Femur (tissue), 1 donor: ENCODE measurements around the gene P3H1.

Experiments
- DNase-seq: peaks from one replicate; pipeline ENCODE4 v3.0.0-alpha.2; 2017

The P3H1 gene

GRCh38 chr1:42743317-42744147, 23.3 kb downstream of the P3H1 start:
- no peak for DNase-seq

DNA sequence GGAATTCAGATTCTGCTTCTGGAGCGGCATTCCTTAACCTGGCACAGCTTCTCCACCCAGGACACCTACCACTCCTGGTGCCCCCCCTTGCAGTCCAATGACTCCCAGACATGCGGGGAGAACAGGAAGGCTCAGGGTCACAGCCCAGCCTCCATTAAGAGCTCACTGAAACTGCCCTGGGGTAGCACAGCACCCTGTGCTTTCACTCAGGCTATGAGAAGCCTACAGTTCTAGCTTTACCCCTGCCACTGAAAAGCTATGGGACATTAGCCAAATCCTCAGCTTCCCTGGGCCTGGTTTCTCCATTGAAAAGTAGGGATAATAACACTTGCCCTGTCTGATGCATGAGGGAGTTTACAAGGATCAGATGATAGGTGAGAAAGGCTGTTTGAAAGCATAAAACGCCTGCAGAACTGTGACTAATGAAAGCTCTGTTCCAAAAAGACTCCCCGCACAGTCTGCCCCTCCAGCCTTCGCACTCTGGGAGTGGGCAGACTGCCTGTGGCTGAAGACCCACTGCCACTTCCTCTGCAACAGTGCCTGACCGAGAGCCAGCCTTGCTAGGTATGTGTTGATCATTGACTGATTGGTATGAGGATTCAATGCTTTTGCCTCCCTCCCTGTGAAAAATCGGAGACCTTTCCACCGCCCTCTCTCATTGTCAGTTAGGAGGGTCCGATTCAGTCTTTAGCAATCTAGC, 24.1 kb downstream of the P3H1 start:
- no peak for DNase-seq

DNA sequence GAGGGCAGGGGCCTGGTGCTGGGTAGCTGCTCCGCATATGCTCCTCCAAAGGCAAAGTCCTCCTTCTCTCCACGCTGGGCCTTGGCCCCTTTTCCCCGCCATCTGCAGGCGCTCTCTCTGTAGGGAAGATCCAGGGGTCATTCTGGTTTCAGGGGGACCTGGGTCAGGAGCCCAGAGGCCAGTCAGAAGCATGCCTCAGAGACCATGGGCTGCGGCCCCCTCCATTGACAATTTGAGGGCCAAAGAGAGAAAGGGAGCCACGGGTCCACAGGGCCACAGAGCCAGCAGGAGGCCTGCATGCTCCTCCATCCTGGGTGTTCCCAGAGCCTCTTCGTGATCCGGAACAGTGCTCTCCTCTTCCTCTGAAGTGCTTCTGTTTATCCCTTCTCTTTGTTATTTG, 24.7 kb downstream of the P3H1 start:
- DNase-seq, result no peak

DNA sequence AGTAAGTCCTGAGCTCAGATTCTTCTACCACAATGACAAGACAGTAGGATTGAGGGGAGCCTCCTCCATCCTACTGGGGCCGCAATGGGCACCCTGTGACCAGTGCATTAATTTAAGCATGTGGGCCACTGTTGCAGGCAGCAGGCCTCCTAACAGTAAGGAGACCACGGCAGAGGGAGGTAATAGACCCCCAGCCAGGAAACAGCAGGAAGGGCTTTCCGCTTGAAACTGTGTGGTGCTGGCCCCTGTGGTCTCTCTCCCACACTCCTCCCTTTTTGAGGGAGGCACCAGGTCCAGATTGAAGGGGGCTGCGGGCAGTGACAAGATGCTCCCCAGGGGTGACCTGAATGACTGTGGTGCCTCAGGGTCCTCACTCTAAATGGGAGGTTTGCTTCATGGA, 25.1 kb downstream of the P3H1 start:
- DNase-seq, result no peak

DNA sequence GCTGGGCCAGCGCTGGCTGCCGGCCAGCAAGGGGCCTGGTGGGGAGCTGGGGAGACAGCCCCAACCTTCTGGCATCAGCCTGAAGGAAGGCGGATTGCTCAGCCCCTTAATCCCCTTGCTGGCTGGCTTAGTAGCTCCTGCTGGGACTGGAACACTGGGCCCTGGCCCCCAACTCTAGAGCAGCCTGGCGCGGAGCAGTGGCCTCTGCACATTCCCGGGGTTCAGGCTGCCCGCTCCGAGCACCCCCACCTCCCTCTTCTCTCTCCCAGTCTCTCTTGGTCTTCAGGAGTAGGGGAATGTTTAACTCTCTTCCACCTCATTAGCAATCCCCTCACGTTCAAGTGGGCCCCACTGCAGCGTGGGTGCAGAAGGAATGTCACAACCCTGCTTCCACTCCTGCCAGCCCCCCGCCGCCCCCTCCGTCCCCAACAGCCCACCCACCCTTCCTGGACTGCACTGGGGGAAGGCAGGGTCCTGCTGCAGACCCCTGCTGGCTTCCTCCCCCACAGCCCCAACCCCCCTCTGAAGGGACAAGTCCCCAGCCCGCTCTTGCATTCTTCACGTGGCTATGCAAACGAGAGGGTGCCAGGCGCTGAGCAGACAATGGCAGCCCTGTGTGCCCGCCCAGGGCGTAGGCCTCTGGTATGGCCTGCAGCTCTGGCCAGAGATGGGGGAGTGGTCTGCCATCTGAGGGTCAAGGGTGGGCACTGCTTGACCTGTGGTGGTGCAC, 25.8 kb downstream of the P3H1 start:
- no peak for DNase-seq

- DNase-seq, result no peak
Observed at GRCh38 chr1:42739753-42740700, 26.8 kb downstream of the P3H1 start, which contains the start of gene CLDN19. Gene CLDN19, minus strand, starts transcription at chr1:42740236. Its CDS starts 173 bp downstream, at chr1:42740063.

DNA sequence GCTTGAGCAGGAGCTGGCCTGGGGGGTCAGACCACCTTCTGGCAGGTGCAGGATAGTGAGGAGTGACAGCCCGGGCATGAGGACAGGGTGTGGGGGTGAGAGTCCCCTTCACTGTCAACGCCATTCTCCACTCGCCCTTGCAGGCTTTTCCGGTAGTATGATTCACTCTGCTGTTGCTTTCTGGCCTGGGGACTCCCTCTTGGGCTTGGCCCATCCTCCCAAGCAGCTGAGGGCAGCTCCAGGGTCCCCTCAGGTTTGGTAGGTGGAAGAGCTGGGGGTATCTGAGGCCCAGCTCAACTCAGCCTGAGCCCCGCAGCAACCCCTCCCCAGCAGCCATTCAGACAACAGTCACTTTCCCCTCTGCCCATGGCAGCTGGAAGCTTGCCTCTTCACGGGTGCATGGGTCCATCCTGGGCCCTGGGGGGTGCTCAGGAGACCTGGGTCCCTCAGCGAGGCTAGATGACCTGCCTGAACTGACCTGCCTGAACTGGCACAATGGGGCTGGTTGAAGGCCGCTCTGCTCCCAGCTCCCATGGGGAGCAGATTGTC, 28.1 kb downstream of the P3H1 start:
- DNase-seq, result no peak

GRCh38 chr1:42737986-42738677, 28.7 kb downstream of the P3H1 start:
- DNase-seq, result no peak

DNA sequence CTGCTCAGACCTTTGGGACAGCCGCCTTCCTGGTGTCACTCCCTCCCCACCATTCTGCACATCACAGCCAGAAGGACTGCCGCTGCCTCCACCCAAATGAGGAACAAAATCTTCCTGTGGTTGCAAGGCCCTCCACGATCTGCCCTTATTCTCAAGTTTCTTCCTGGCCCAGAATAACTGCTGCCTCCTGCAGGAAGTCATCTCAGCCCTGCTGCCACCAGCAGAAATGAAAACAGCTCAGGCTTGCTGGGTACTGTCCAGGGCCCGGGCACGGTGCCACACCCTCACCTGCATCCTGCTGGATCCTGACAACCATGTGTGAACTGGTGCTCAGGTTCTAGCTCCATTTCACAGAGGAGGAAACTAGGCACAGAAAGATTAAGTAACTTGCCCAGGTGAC, 29.6 kb downstream of the P3H1 start:
- no peak for DNase-seq

DNA sequence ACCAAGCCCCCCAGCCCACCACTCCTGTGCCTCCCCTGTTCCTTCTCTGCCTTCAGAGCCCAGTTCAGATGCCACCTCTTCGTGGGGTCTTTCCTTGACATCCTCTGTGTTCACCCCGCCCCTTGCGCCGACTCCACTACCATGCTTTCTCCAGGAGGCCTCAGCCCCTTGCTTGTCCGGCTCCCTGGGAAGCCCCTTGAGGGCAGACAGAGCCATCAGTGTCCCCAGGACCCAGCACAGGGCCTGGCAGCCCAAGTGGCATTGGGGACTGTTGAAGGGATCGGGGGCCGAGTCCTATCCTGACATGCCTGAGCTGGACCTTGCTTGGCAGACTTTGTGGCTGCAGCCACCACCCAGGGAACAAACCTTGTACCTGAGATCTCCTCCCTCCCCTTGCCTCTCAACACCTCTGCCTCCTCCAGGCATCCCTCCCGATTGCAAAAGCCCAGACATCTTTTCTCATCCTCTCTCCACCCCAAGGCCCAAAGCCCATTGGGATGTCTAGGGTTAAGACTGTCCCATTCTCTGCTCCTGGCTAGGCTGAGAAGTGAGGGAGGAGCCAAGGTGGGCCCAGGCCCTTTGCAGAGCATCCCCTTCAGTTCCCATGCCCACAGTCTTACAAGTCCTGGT, 30.1 kb downstream of the P3H1 start:
- DNase-seq, result no peak

GRCh38 chr1:42736152-42736551, 30.7 kb downstream of the P3H1 start:
- DNase-seq, result no peak

- no peak for DNase-seq
Observed at GRCh38 chr1:42735477-42736105, 31.2 kb downstream of the P3H1 start.

GRCh38 chr1:42735056-42735455, 31.8 kb downstream of the P3H1 start:
- no peak for DNase-seq

DNA sequence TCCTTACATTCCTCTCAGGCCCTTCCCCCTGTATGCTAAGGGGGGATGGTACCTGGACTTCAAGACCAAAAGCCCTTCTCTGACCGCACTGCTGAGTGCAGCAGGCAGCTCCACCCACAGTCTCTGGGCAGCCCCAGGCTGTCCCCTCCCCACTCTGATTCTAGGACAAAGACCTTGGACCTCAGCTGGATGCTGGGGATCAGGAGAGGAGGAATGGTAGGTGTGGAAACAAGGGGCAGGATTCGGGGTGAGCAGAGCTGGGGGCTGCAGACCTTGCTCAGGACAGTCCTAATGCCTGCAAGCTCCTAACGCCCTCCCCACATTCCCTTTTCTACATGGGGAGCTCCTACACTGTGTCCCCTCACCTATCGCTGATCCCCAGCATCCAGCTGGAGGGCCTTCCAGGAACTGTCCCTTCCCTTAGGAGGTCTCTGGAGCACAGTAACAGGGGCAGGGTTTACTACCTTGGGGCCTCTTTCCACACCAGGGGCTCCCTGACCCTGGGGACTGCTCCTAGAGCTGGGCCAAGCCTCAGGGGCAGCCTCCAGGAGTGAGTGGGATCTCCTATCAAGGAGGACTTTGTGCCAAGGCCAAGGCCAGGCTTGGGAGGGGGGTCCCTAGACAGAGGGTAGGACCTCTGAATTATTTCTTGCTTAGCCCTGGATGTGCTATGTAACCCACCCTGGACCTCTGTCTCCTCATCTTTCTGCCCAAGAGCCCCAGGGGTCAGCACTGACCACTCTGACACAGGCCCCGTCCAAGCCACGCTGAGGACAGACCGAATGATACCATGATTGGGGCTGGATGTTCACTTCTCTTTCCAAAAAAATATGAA, 32.4 kb downstream of the P3H1 start:
- DNase-seq, result no peak

DNA sequence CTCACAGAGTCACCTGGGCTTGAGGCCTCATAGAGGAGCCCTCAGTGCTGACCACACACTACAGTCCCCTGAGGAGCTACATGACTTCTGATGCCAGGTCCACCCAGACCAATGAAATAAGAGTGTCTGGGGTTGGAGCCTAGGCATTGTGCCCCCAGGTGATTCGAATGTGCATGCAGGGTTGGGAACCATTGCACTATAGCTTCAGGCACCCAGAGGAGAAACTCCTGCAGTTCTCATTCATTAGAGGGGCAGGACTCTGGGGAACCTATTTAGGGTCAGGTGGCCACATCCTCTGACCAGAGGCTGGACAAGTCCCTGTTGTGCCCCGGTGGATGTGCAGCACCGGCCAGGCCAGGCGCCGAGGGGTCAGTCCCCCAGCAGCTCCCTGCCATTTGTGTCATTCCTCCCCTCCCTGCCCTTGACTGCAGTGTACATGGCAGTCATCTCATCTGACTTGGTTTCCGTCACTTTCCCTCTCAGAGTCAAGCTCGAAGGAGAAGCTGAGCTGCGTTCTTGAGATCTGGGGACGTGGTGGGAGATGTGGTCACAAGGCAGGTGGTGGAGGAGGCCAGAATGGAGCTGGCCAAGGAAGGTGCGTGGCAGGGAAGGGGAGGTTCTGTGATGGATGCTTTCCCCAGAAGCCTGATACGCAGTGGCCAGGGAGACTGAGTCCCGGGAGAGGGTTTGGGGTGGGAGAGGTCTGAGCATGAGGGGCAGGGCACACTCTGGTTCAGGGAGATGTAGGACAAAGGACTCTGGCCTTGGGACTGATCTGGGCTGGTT, 33.2 kb downstream of the P3H1 start:
- no peak for DNase-seq

DNA sequence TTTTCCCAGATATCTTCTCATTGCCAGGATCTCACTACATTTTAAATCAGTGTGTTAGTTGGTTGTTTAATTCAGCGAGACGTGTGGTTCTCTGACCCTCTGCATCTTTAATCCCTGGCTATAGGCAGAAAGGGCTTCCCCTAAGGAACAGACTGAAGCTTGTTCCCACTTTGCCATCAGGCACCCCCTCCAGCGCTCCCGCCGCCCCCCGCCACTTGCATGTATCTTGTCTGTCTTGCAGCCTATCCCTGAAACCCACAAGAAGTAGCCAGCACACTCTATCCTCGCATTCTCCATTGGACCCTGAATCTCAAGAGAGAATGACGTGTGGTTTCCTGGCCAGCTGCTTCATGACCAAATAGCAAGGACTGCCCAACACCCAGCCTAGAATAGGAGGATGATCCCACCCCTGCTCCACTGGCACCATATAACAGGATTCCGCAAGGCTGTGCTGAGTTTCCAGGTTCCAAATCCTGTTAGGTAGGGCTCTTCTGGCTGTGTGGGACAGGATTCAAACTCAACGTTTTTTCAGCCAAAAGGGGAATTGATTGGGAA, 34.6 kb downstream of the P3H1 start:
- no peak for DNase-seq

DNA sequence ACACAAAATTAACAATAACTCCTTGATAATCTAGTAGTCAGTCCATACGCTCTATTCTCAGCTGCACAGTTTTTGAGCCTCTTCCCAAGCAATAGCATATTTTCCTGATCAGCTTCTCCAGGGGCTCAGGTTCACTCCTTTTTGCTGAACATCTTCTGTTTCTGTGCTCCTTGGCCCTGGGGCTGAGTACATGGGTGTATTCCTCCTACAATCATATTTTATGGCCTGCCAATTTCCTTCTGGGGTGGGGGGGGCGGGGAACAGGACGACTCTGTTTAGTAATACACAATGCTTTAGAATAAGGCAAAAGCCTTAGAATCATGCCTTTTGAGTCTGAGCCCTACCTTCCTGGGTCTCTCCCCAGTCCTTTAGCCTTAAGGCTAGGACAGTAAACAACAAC, 35.2 kb downstream of the P3H1 start:
- no peak for DNase-seq

DNA sequence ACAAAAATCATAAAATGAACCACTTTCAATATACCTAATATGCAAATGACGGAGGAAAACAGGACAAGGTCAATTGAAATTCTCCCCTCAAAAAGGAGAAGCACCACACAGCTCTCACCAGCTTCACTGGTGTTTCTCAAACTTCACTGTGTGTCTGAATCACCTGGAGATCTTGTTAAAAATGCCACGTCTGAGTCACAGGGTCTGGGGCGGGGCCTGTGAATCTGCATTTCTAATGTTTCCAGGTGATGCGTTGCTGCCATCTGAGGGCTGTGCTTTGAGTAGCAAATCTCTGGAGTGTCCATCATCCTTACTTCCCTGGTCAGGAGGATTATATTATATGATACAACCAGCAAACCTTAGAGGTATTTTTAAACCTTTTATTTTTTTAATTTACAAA, 35.8 kb downstream of the P3H1 start:
- DNase-seq, result no peak
